HG03354 (cell line): ENCODE results near the gene NDUFB7.
"Not testable (repeated sequence)": the region's sequence is repeated elsewhere in the genome, so short reads cannot be mapped to it uniquely, and the experiment has no call there.

Experiments
- ATAC-seq: cut with Tn5 transposase; IDR thresholded peaks from one replicate; pipeline ENCODE4 v1.9.1; 2021; ENCODE audit warnings: mild to moderate bottlenecking; ENCODE audit not compliant: unreplicated experiment, poor library complexity, severe bottlenecking

The NDUFB7 gene

GRCh38 chr19:14555918-14556661 is 15.8 kb downstream of the NDUFB7 start:
- no peak for ATAC-seq

- ATAC-seq: no peak
Measured at GRCh38 chr19:14554382-14554812, 17.5 kb downstream of the NDUFB7 start.

GRCh38 chr19:14553939-14554243 is 18.0 kb downstream of the NDUFB7 start:
- no peak for ATAC-seq

- ATAC-seq: no peak
Measured at GRCh38 chr19:14553042-14553938, 18.6 kb downstream of the NDUFB7 start.

GRCh38 chr19:14552006-14552360 is 19.9 kb downstream of the NDUFB7 start:
- ATAC-seq: not testable (repeated sequence)

GRCh38 chr19:14551134-14552005 is 20.5 kb downstream of the NDUFB7 start:
- not testable (repeated sequence) for ATAC-seq

GRCh38 chr19:14550201-14550754 is 21.6 kb downstream of the NDUFB7 start:
- no peak for ATAC-seq

- ATAC-seq: no peak
Measured at GRCh38 chr19:14545716-14546082, 26.2 kb downstream of the NDUFB7 start.

- ATAC-seq: no peak
Measured at GRCh38 chr19:14544977-14545715, 26.7 kb downstream of the NDUFB7 start.

GRCh38 chr19:14544047-14544446 is 27.8 kb downstream of the NDUFB7 start:
- no peak for ATAC-seq

GRCh38 chr19:14542711-14543328 is 29.0 kb downstream of the NDUFB7 start:
- ATAC-seq: no peak

GRCh38 chr19:14541979-14542378 is 29.9 kb downstream of the NDUFB7 start:
- not testable (repeated sequence) for ATAC-seq

GRCh38 chr19:14540741-14541525 is 30.9 kb downstream of the NDUFB7 start:
- ATAC-seq: no peak

- no peak for ATAC-seq
Measured at GRCh38 chr19:14536926-14537692, 34.8 kb downstream of the NDUFB7 start.

- no peak for ATAC-seq
Measured at GRCh38 chr19:14533450-14533849, 38.4 kb downstream of the NDUFB7 start.

GRCh38 chr19:14530506-14530905 is 41.4 kb downstream of the NDUFB7 start:
- no peak for ATAC-seq

- no peak for ATAC-seq
Measured at GRCh38 chr19:14530005-14530348, 41.9 kb downstream of the NDUFB7 start.
